GM12892 (cell line): ENCODE data around the gene EBLN1.
"Not testable (repeated sequence)": the region's sequence is repeated elsewhere in the genome, so short reads cannot be mapped to it uniquely, and the experiment has no call there.

Experiments
- POLR2A ChIP-seq: IDR thresholded peaks from 2 replicates; pipeline ENCODE4 v1.6.1; 2011; ENCODE audit warnings: low read depth, low read length, control low read depth
- POLR2AphosphoS5 ChIP-seq: IDR thresholded peaks from 2 replicates; pipeline ENCODE4 v1.6.1; 2011; ENCODE audit warnings: low read depth, low read length, control low read depth

DNA sequence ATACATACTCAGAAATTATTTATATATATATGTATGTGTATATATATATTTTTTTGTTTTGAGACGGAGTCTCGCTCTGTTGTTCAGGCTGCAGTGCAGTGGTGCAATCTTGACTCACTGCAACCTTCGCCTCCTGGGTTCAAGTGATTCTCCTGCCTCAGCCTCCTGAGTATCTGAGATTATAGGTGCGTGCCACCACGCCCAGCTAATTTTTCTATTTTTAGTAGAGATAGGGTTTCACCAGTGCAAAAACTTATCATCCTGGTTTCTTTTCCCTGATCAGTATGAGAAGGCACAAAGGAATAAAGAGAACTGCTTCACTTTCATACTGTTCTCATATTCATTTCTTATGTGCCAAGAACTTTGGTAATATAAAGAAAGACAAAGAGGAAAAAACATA, 731 bp downstream of the EBLN1 start:
- not testable (repeated sequence) for TF ChIP-seq POLR2A, POLR2AphosphoS5
